HepG2 (cell line): ENCODE results near the gene KCTD6. TPM values are rescaled to one million over a fixed set of nuclear protein-coding genes. Genes with fewer than 3 reads are reported as not detected.
A peak's percentile ranks its signal among the peaks of the same experiment; 100 is the strongest.

Experiments
- ELF4 ChIP-seq: sonication (generic); formaldehyde crosslinking; IDR thresholded peaks from 2 replicates; pipeline ENCODE4 v1.5.0; 2020; ENCODE audit warnings: missing genetic modification reagents, mild to moderate bottlenecking, moderate library complexity, borderline replicate concordance
- GATAD1 ChIP-seq: IDR thresholded peaks from 2 replicates; pipeline ENCODE4 v1.6.1; 2016; ENCODE audit warnings: missing genetic modification reagents, missing compliant biosample characterization
- KDM5A ChIP-seq: fragments of 200-600 bp; sonication (generic); IDR thresholded peaks from 2 replicates; pipeline ENCODE4 v1.7.0; 2018; ENCODE audit warnings: antibody characterized with exemption, mild to moderate bottlenecking, low read length, borderline replicate concordance
- MAF1 ChIP-seq: sonication (generic); formaldehyde crosslinking; IDR thresholded peaks from 2 replicates; pipeline ENCODE4 v1.5.0; 2020; ENCODE audit warnings: missing genetic modification reagents, borderline replicate concordance
- MLXIP ChIP-seq: sonication (generic); formaldehyde crosslinking; IDR thresholded peaks from 2 replicates; pipeline ENCODE4 v1.9.0; 2021; ENCODE audit warnings: missing genetic modification reagents, borderline replicate concordance
- MYNN ChIP-seq: sonication (generic); formaldehyde crosslinking; IDR thresholded peaks from 2 replicates; pipeline ENCODE4 v1.4.0; 2020; ENCODE audit warnings: mild to moderate bottlenecking, low read depth, missing genetic modification reagents
- NFKB2 ChIP-seq: sonication (generic); formaldehyde crosslinking; IDR thresholded peaks from 2 replicates; pipeline ENCODE4 v1.4.0; 2020; ENCODE audit warnings: missing genetic modification reagents, borderline replicate concordance
- NFRKB ChIP-seq: fragments of 450-650 bp; IDR thresholded peaks from 2 replicates; pipeline ENCODE4 v1.6.1; 2017
- RAD21 ChIP-seq: fragments of 450-650 bp; formaldehyde crosslinking; IDR thresholded peaks from 2 replicates; pipeline ENCODE4 v1.5.0; 2020; ENCODE audit warnings: mild to moderate bottlenecking
- REL ChIP-seq: sonication (generic); formaldehyde crosslinking; conservative IDR thresholded peaks from 2 replicates; pipeline ENCODE4 v1.8.0; 2022; ENCODE audit warnings: mild to moderate bottlenecking, missing genetic modification reagents, moderate library complexity
- SMARCC2 ChIP-seq: fragments of 450-650 bp; IDR thresholded peaks from 2 replicates; pipeline ENCODE4 v1.6.1; 2017; ENCODE audit warnings: antibody characterized with exemption, mild to moderate bottlenecking
- SMARCE1 ChIP-seq: fragments of 450-650 bp; IDR thresholded peaks from 2 replicates; pipeline ENCODE4 v1.6.1; 2017; ENCODE audit warnings: borderline replicate concordance
- SOX6 ChIP-seq, 2 experiments: fragments of 450-650 bp in 1 of 2; sonication (generic) in 1 of 2; formaldehyde crosslinking in 1 of 2; IDR thresholded peaks; 2 replicates each; pipeline versions ENCODE4 v1.4.0 to v1.6.1; 2017 to 2020; ENCODE audit warnings: antibody characterized with exemption in 1 of 2, mild to moderate bottlenecking in 1 of 2, missing genetic modification reagents in 1 of 2
- SP4 ChIP-seq: sonication (generic); formaldehyde crosslinking; IDR thresholded peaks from 2 replicates; pipeline ENCODE4 v1.8.1; 2023; ENCODE audit warnings: mild to moderate bottlenecking, missing genetic modification reagents
- WIZ ChIP-seq: sonication (generic); formaldehyde crosslinking; IDR thresholded peaks from 2 replicates; pipeline ENCODE4 v1.5.1; 2020; ENCODE audit warnings: mild to moderate bottlenecking, missing genetic modification reagents
- ZBTB21 ChIP-seq: sonication (generic); formaldehyde crosslinking; IDR thresholded peaks from 2 replicates; pipeline ENCODE4 v1.4.0; 2020; ENCODE audit warnings: missing genetic modification reagents
- ZBTB49 ChIP-seq: sonication (generic); formaldehyde crosslinking; IDR thresholded peaks from 2 replicates; pipeline ENCODE4 v1.4.0; 2020; ENCODE audit warnings: missing genetic modification reagents, borderline replicate concordance
- ZNF549 ChIP-seq: sonication (generic); formaldehyde crosslinking; IDR thresholded peaks from 2 replicates; pipeline ENCODE4 v1.5.0; 2020; ENCODE audit warnings: missing genetic modification reagents
- ZNF562 ChIP-seq: sonication (generic); formaldehyde crosslinking; IDR thresholded peaks from 2 replicates; pipeline ENCODE4 v1.8.0; 2022; ENCODE audit warnings: missing genetic modification reagents, borderline replicate concordance
- ZNF577 ChIP-seq: sonication (generic); formaldehyde crosslinking; IDR thresholded peaks from 2 replicates; pipeline ENCODE4 v1.4.0; 2020; ENCODE audit warnings: mild to moderate bottlenecking, low read depth, missing genetic modification reagents, borderline replicate concordance
- ZNF790 ChIP-seq: sonication (generic); formaldehyde crosslinking; IDR thresholded peaks from 2 replicates; pipeline ENCODE4 v1.8.0; 2022; ENCODE audit warnings: missing genetic modification reagents, mild to moderate bottlenecking, borderline replicate concordance
- polyA plus RNA-seq, 8 experiments: library from polyadenylated mRNA; depleted of rRNA in 3 of 8; stranded (reverse) in 7 of 8; unstranded in 1 of 8; fragments of >200 nt; fragmentation: Illumina TruSeq in 4 of 8; extraction: Trizol in 4 of 8; gene quantifications; 2 replicates each; pipeline versions ENCODE4 v1.2.1 to v1.2.3, GENCODE V29; 2011 to 2016; ENCODE audit warnings: low read depth in 4 of 8, missing spikeins in 1 of 8, mixed read lengths in 1 of 8; ENCODE audit not compliant: insufficient read depth in 1 of 8
- total RNA-seq, 5 experiments: library from RNA; depleted of rRNA; stranded (reverse); fragments of >200 nt; fragmentation: Illumina TruSeq; extraction: Trizol; gene quantifications; 2 replicates each; pipeline ENCODE4 v1.2.3, GENCODE V29; 2016; ENCODE audit warnings: low read depth in 1 of 5
- TF ChIP-seq, protein P1 (sequence below): sonication (generic); formaldehyde crosslinking; IDR thresholded peaks from 2 replicates; pipeline ENCODE4 v1.5.1; 2020; ENCODE audit warnings: mild to moderate bottlenecking, missing genetic modification reagents, moderate library complexity
- TF ChIP-seq, protein P2 (sequence below): sonication (generic); formaldehyde crosslinking; IDR thresholded peaks from 2 replicates; pipeline ENCODE4 v1.8.0; 2022; ENCODE audit warnings: mild to moderate bottlenecking, missing genetic modification reagents, moderate library complexity

The KCTD6 gene
- total and polyA plus RNA-seq, 2 of the 13 experiments (the other 11 are each of a cell fraction or from before 2014, with no cell fraction given) = 13.4 to 14.2 TPM

GRCh38 chr3:58452176-58452575, 39.7 kb upstream of the KCTD6 start (continued):
- TF ChIP-seq, protein P1, sequence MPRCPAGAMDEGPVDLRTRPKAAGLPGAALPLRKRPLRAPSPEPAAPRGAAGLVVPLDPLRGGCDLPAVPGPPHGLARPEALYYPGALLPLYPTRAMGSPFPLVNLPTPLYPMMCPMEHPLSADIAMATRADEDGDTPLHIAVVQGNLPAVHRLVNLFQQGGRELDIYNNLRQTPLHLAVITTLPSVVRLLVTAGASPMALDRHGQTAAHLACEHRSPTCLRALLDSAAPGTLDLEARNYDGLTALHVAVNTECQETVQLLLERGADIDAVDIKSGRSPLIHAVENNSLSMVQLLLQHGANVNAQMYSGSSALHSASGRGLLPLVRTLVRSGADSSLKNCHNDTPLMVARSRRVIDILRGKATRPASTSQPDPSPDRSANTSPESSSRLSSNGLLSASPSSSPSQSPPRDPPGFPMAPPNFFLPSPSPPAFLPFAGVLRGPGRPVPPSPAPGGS (CRISPR knock-in tag) = no peak
- TF ChIP-seq ZBTB21 (CRISPR knock-in tag) = no peak
- no peak for TF ChIP-seq REL (CRISPR knock-in tag)
- TF ChIP-seq GATAD1 (CRISPR knock-in tag) = no peak
- TF ChIP-seq SMARCE1 = 0 out of 2 replicates have a peak, but pooled peaks have one; percentile 39
- no peak for TF ChIP-seq ZBTB49
- TF ChIP-seq NFRKB = no peak
- TF ChIP-seq MLXIP (CRISPR knock-in tag) = no peak
- no peak for TF ChIP-seq ELF4 (CRISPR knock-in tag)
- TF ChIP-seq KDM5A = no peak
- TF ChIP-seq MYNN (CRISPR knock-in tag) = no peak
- TF ChIP-seq ZNF549 = no peak
- no peak for TF ChIP-seq ZNF790
- no peak for TF ChIP-seq RAD21 (CRISPR knock-in tag)
- peak; percentile 99; the same call in 1 of the 2 replicates for TF ChIP-seq SOX6 (IDR thresholded peaks at IDR 0.05)
- peak; percentile 100 for TF ChIP-seq SOX6 (CRISPR knock-in tag; IDR thresholded peaks at IDR 0.05)
- TF ChIP-seq WIZ (CRISPR knock-in tag) = 0 out of 2 replicates have a peak, but pooled peaks have one; percentile 30
- TF ChIP-seq, protein P2, sequence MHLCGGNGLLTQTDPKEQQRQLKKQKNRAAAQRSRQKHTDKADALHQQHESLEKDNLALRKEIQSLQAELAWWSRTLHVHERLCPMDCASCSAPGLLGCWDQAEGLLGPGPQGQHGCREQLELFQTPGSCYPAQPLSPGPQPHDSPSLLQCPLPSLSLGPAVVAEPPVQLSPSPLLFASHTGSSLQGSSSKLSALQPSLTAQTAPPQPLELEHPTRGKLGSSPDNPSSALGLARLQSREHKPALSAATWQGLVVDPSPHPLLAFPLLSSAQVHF (CRISPR knock-in tag) = no peak
- no peak for TF ChIP-seq ZNF577 (CRISPR knock-in tag)
- TF ChIP-seq ZNF562 (CRISPR knock-in tag) = no peak
- no peak for TF ChIP-seq MAF1 (CRISPR knock-in tag)
- TF ChIP-seq SMARCC2 = peak; percentile 57; the same call in 1 of the 2 replicates
- TF ChIP-seq NFKB2 = no peak
- no peak for TF ChIP-seq SP4 (CRISPR knock-in tag)
